K562 (cell line): ENCODE measurements around the gene AADAC. TPM values are rescaled to one million over a fixed set of nuclear protein-coding genes. Genes with fewer than 3 reads are reported as not detected.

Experiments used
- ATF4 ChIP-seq: fragments of 450-650 bp; formaldehyde crosslinking; IDR thresholded peaks from 2 replicates; pipeline ENCODE4 v1.4.0; 2022; ENCODE audit warnings: mild to moderate bottlenecking, moderate library complexity
- BHLHE40 ChIP-seq: IDR thresholded peaks from 2 replicates; pipeline ENCODE4 v1.6.1; 2011; ENCODE audit warnings: low read length, improper control_type of control experiment
- CEBPG ChIP-seq, 3 experiments: fragments of 200-800 bp in 1 of 3; sonication (Bioruptor generic) in 1 of 3; sonication (generic) in 1 of 3; formaldehyde crosslinking in 1 of 3; IDR thresholded peaks in 2 of 3; conservative IDR thresholded peaks in 1 of 3; 2 replicates each; pipeline versions ENCODE4 v1.6.1 to v1.8.0; 2016 to 2022; ENCODE audit warnings: missing compliant biosample characterization in 2 of 3, missing genetic modification characterization in 2 of 3, mild to moderate bottlenecking in 1 of 3, missing genetic modification reagents in 1 of 3
- ETV1 ChIP-seq: fragments of 450-650 bp; conservative IDR thresholded peaks from 2 replicates; pipeline ENCODE4 v1.6.1; 2016; ENCODE audit warnings: missing genetic modification characterization, control low read depth, low read depth, missing compliant biosample characterization
- HNRNPLL ChIP-seq: fragments of 200-400 bp; formaldehyde crosslinking; IDR thresholded peaks from 2 replicates; pipeline ENCODE4 v1.6.1; 2017; ENCODE audit warnings: low read length, low read depth, mild to moderate bottlenecking; ENCODE audit not compliant: poor library complexity, severe bottlenecking
- KDM1A ChIP-seq, 2 experiments: fragments of 450-650 bp; IDR thresholded peaks; 2 replicates each; pipeline ENCODE4 v1.6.1; 2016; ENCODE audit warnings: mild to moderate bottlenecking in 2 of 2
- NFE2 ChIP-seq: IDR thresholded peaks from 2 replicates; pipeline ENCODE4 v1.6.1; 2014; ENCODE audit warnings: antibody characterized with exemption, low read depth
- RAD51 ChIP-seq: fragments of 450-650 bp; IDR thresholded peaks from 2 replicates; pipeline ENCODE4 v1.7.1; 2016; ENCODE audit warnings: low read depth, mild to moderate bottlenecking, borderline replicate concordance
- THRA ChIP-seq: fragments of 450-650 bp; IDR thresholded peaks from 2 replicates; pipeline ENCODE4 v1.6.1; 2017; ENCODE audit warnings: mild to moderate bottlenecking, moderate library complexity
- polyA plus RNA-seq, 8 experiments: library from polyadenylated mRNA; depleted of rRNA in 4 of 8; stranded (reverse) in 5 of 8; unstranded in 3 of 8; fragments of >200 nt; fragmentation: Nextera tagmentation in 2 of 8; fragmentation: Illumina TruSeq in 1 of 8; extraction: Ambion mirVana in 2 of 8; extraction: Trizol in 1 of 8; gene quantifications; 2 replicates each; pipeline versions ENCODE4 v1.2.1 to v1.2.3, GENCODE V29; 2011 to 2014; ENCODE audit warnings: inconsistent platforms in 1 of 8, missing spikeins in 1 of 8
- total RNA-seq, 7 experiments: library from RNA; depleted of rRNA in 6 of 7; stranded (reverse); fragments of >200 nt in 6 of 7; fragmentation: Illumina TruSeq in 2 of 7; extraction: Trizol in 2 of 7; gene quantifications; 2 replicates each; pipeline versions ENCODE4 v1.2.1 to v1.2.3, GENCODE V29; 2011 to 2021; ENCODE audit warnings: low replicate concordance in 1 of 7

Gene AADAC
- total and polyA plus RNA-seq, 9 of the 15 experiments (the other 6 are each of a cell fraction or from before 2014, with no cell fraction given), result 0.47 TPM; not detected in 8

GRCh38 chr3:151875759-151876158 is 61.8 kb downstream of the AADAC start (continued):
- peak; percentile 83 for TF ChIP-seq BHLHE40
- peak; percentile 78 for TF ChIP-seq KDM1A (IDR thresholded peaks at IDR 0.05)
- peak; percentile 42 for TF ChIP-seq ETV1
- 0 out of 2 replicates have a peak, but pooled peaks have one; percentile 23 for TF ChIP-seq RAD51
- peak; percentile 49; the same call in 1 of the 2 replicates for TF ChIP-seq ATF4 (CRISPR knock-in tag)
- peak; percentile 96 for TF ChIP-seq NFE2
- TF ChIP-seq HNRNPLL, result no peak
- TF ChIP-seq THRA, result no peak
- peak; percentile 63 for TF ChIP-seq CEBPG (CRISPR knock-in tag; IDR thresholded peaks at IDR 0.05)
- TF ChIP-seq CEBPG (tag; conservative IDR thresholded peaks at IDR 0.05 in 1 of 2, IDR thresholded peaks at IDR 0.05 in 1 of 2), result peak; percentile 67 to 91
